Activated CD4-positive, alpha-beta T cell treated with anti-CD3 and anti-CD28 coated beads, Interleukin-2, amount 10 ng/mL, durations not matched to agents 24 days and 14 days (primary cell): Measurements from ENCODE around the gene TMEM170A. TPM values are rescaled to one million over a fixed set of nuclear protein-coding genes. Genes with fewer than 3 reads are reported as not detected.
"Not testable (repeated sequence)": the region's sequence is repeated elsewhere in the genome, so short reads cannot be mapped to it uniquely, and the experiment has no call there.

ENCODE experiments used
- DNase-seq: peaks from one replicate; pipeline ENCODE4 v3.0.0; 2022
- H3K27ac Mint-ChIP-seq: one replicate; pipeline ENCODE4 v1.8.0; 2022; ENCODE audit warnings: mild to moderate bottlenecking, mixed read lengths
- H3K27me3 Mint-ChIP-seq: one replicate; pipeline ENCODE4 v1.8.0; 2022; ENCODE audit warnings: mixed read lengths
- H3K36me3 Mint-ChIP-seq: one replicate; pipeline ENCODE4 v1.8.0; 2022; ENCODE audit warnings: low read depth, mild to moderate bottlenecking, mixed read lengths
- H3K4me1 Mint-ChIP-seq: one replicate; pipeline ENCODE4 v1.8.0; 2021; ENCODE audit warnings: mixed read lengths
- H3K4me3 Mint-ChIP-seq: one replicate; pipeline ENCODE4 v1.8.0; 2022; ENCODE audit warnings: mild to moderate bottlenecking, moderate library complexity, mixed read lengths
- H3K9me3 Mint-ChIP-seq: one replicate; pipeline ENCODE4 v1.8.0; 2021; ENCODE audit warnings: mixed read lengths
- intact Hi-C: fragments of 100-400 bp; cut with micrococcal nuclease; formaldehyde crosslinking; loops from one replicate; pipeline ENCODE4 v1.15.1; 2023
- total RNA-seq: library from RNA; stranded (reverse); gene quantifications from 2 replicates; pipeline ENCODE4 v1.2.3, GENCODE V29; 2022

TMEM170A gene
- total RNA-seq, 1 donor from 2014 or later = 46.0 TPM

DNA sequence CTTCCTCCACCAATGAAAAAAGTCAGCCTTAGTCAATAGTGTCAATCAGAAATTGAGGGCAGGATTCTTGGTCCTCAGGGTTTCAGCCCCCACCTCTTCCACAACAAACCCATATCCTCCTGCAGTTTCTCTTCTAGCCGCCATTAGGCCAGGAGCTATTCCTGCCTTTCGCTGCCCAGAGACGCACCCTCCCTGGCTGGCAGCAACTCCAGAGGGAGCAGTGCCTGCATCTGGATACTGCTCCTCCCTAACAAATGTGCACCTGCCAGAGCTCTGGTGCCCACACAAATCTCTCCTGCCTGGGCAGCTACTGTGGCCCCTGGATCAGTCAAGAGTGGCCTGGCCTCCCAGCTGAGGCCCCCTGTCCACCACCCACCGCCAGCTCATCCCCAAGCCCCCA lies 8.0 kb downstream of the TMEM170A start:
- H3K4me3 Mint-ChIP-seq, H3K27me3 Mint-ChIP-seq, H3K9me3 Mint-ChIP-seq, H3K27ac Mint-ChIP-seq, intact Hi-C loops, DNase-seq: not testable (repeated sequence)
- Mint-ChIP-seq H3K36me3 (peaks cover 15% of the 10 kb centered on the region), H3K4me1 (peaks cover 18% of the 10 kb centered on the region)

DNA sequence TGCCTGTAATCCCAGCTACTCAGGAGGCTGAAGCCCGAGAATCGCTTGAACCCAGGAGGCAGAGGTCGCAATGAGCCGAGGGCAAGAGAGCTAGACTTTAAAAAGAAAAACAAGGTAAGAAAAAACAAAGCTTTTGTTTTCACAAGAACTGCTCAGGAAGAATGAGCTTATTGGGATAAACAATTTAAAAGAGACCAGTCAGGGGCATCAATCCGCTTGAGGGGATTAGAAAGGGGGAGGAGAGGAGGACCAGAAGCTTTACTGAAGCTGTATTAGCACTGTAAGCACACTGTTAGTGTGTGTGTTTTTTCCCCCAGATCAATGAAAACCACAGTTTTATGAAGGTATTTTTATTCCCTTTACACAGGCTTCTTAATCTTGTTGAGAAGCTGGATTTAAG lies 8.8 kb downstream of the TMEM170A start:
- Mint-ChIP-seq H3K4me1 (peaks cover 14% of the 10 kb centered on the region), H3K27ac (no peak overlapping the region), H3K4me3 (no peak overlapping the region), H3K9me3 (no peaks in the 10 kb centered on the region), H3K27me3 (no peaks in the 10 kb centered on the region), H3K36me3 (peaks cover 22% of the 10 kb centered on the region)
- DNase-seq = no peak
- intact Hi-C loops = no loop called here

DNA sequence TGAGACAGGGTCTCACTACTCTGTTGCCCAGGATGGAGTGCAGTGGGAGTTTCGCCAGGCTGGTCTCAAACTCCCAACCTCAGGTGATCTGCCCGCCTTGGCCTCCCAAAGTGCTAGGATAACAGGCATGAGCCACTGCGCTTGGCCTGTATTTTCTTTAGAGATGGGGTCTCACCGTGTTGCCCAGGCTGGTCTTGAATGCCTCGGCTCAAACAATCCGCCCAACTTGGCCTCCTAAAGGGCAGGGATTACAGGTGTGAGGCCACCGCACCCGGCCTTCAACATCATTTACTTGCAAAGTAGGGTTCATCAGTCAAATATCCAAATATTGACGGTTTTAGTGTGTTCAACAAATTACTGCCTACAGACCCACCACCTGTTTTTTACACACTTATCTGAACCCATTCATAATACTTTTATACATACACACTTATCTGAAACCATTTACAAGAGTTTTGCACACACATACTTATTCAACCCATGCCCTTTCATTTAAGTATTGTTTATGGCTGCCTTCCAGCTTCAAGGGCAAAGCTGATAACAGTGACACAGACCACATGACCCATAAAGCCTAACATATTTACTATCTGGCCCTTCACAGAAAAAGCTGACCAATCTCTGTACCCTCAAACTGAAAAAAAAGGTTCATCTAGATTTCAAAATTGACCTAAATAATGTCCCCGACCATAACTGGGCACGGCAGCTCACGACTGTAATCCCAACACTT lies 11.9 kb downstream of the TMEM170A start:
- H3K27me3 Mint-ChIP-seq = no peaks in the 10 kb centered on the region
- intact Hi-C loops = no loop called here
- H3K4me3 Mint-ChIP-seq = no peak overlapping the region
- peaks cover 5% of the 10 kb centered on the region for H3K4me1 Mint-ChIP-seq
- H3K9me3 Mint-ChIP-seq = no peaks in the 10 kb centered on the region
- no peak for DNase-seq
- H3K27ac Mint-ChIP-seq = no peak overlapping the region
- H3K36me3 Mint-ChIP-seq = peaks cover 21% of the 10 kb centered on the region

DNA sequence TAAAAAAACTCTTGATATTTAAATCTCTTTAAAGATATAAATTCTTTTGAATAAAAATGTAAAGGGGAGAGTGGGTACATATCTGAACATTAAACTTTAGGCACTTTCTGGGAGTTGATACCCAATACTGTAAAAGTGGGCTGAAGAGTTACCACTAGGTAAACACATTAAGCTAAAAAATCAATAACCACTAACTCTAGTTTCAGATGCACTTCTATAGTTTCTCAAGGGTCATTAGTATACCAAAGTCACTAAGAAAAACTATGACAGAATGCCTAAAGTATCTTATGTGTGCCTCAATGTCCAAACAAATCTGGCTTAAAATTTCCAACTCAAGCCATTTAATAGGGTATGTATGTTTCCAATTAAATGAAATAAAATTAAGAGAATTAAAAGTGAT lies 18.1 kb downstream of the TMEM170A start:
- H3K4me3 Mint-ChIP-seq = no peak overlapping the region
- peaks cover 21% of the 10 kb centered on the region for H3K36me3 Mint-ChIP-seq
- intact Hi-C loops = no loop called here
- no peaks in the 10 kb centered on the region for H3K9me3 Mint-ChIP-seq
- H3K27me3 Mint-ChIP-seq = no peaks in the 10 kb centered on the region
- DNase-seq = no peak
- H3K4me1 Mint-ChIP-seq = peaks cover 2% of the 10 kb centered on the region
- no peak overlapping the region for H3K27ac Mint-ChIP-seq

DNA sequence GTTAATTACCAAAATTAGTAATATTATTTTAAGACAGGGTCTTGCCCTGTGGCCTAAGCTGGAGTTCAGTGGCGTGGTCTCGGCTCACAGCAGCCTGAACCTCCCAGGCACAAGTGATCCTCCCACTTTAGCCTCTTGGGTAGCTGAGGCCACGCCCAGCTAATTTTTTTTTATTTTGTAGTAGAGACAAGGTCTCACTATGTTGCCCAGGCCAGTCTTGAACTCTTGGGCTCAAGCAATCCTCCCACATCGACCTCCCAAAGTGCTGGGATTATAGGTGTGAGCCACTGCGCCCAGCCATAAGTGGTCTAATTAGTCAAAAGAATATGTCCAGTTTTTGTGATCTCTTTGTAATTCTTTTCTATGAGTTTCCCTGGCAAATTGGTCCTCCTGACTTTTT lies 19.2 kb downstream of the TMEM170A start:
- H3K27ac Mint-ChIP-seq = no peak overlapping the region
- H3K4me3 Mint-ChIP-seq = no peak overlapping the region
- H3K36me3 Mint-ChIP-seq = peaks cover 10% of the 10 kb centered on the region
- no peak for DNase-seq
- H3K4me1 Mint-ChIP-seq = no peaks in the 10 kb centered on the region
- intact Hi-C loops = no loop called here
- no peaks in the 10 kb centered on the region for H3K27me3 Mint-ChIP-seq
- H3K9me3 Mint-ChIP-seq = no peaks in the 10 kb centered on the region

DNA sequence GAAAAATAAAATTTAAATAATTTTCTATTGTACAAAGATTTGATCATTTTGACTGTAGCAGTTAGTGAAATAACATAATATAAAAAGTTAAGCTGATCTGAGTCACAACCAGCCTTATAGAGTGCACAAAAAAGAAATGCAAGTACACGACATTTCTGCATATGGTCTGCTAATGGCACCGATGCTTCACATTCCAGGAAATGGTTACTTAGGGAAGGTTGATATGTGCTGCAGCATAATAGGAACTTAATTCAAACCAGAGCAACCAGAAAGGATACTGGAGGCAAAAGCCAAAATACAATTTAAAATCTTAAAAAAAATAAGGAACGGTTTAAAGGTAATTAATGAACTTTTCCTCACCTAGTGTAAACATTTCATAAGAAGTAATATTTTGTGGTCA lies 21.2 kb downstream of the TMEM170A start:
- Mint-ChIP-seq H3K27me3 (no peaks in the 10 kb centered on the region), H3K4me1 (no peaks in the 10 kb centered on the region), H3K27ac (no peak overlapping the region), H3K9me3 (no peaks in the 10 kb centered on the region), H3K4me3 (no peak overlapping the region), H3K36me3 (peaks cover 3% of the 10 kb centered on the region)
- no peak for DNase-seq
- intact Hi-C loops = no loop called here

DNA sequence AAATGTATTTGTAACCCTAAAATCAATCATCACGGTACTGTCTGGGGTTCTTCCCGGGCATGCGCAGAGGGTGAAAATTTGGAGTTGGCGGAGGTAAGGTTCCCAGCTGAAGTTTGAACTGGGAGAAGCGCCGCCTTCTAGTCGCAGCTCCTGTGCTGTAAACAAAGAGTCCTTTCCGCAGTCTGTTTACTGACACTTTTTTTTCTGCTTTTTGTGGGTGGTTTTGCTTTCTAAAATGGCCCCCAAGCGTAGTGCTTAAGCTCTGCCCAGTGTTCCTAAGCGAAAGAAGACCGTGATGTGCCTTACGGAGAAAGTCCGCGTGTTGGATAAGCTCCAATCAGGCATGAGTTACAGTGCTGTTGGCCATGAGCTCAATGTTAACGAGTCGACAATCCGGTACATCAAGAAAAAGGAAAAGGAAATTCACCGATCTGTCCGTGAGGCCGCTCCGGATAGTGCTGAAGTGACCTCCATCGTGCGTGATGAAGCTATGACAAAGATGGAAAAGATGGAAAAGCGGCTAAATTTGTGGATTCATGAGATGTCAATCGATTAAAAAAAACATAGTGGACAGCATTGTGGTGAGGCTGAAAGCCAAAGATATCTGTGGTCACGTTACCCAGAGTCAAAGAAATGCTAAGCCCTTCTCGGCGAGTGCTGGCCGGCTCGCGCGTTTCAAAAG lies 30.6 kb downstream of the TMEM170A start:
- Mint-ChIP-seq H3K36me3 (peaks cover 13% of the 10 kb centered on the region), H3K27me3 (no peaks in the 10 kb centered on the region), H3K4me1 (peaks cover 23% of the 10 kb centered on the region), H3K4me3 (peak overlapping the region; percentile 83), H3K9me3 (peaks cover 3% of the 10 kb centered on the region), H3K27ac (peak overlapping the region; percentile 94)
- intact Hi-C loops = loop anchor here (1.0 to 10.0 kb wide), 9 partner anchors 30 to 1757 kb away; partner anchors contain the start of genes ADAT1, GABARAPL2, MON1B and TMEM170A
- DNase-seq = peak; percentile 93

DNA sequence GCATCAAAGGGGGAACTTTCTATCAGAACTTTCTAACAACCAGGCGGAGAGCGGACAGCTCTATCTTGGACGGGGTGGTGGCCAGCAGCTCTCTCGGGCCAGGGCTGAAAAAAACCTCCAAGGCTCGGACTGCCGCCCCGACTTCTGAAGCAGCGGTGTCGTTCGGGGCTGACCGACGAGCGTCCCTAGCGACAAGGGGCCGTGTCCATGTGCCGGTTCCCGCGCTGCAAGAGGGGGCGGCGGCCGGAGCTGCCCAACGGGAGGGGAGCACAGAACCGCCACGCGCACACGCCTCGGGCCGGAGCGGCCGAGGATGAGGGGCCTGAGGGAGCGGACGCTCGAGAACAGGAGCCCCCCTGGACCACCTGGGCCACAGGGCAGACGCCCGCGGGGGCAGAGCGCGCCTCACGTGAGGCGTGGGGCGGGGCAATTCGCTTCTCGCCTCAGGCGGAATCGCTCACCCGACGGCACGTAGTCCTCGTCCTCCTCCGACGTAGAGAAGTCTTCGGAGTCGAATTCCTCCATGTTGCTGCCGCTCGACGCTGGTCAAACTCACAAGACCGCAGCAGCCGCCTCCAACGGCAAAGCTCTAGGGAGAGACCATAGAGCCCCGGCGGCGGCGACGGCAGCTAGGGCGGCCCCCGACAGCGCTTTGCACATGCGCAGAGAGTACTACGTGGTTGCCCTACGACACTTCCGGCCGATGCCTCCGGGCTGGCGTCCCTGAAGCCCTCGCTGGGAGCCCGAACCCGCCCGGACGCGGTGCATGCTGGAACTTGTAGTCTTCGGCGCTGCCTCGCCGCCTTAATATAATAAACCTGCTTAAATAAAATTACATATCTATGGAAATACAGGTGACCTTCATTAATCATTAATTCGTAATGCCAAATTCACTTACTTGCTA lies 31.4 kb downstream of the TMEM170A start, which contains the start of gene CFDP1:
Gene CFDP1, minus strand, starts transcription at position 676 of the 904 bp plus-strand sequence. Its CDS starts 151 bp downstream, at position 525.
- H3K9me3 Mint-ChIP-seq = peaks cover 3% of the 10 kb centered on the region
- peaks cover 23% of the 10 kb centered on the region for H3K4me1 Mint-ChIP-seq
- peak within 1 kb of the TSS; percentile 83 for H3K4me3 Mint-ChIP-seq
- DNase-seq = peak; percentile 99
- no peaks in the 10 kb centered on the region for H3K27me3 Mint-ChIP-seq
- H3K36me3 Mint-ChIP-seq = peaks cover 13% of the 10 kb centered on the region
- H3K27ac Mint-ChIP-seq = peak within 1 kb of the TSS; percentile 94
- intact Hi-C loops = loop anchor here (1.0 to 10.0 kb wide), 9 partner anchors 30 to 1758 kb away; partner anchors contain the start of genes ADAT1, GABARAPL2, MON1B and TMEM170A

DNA sequence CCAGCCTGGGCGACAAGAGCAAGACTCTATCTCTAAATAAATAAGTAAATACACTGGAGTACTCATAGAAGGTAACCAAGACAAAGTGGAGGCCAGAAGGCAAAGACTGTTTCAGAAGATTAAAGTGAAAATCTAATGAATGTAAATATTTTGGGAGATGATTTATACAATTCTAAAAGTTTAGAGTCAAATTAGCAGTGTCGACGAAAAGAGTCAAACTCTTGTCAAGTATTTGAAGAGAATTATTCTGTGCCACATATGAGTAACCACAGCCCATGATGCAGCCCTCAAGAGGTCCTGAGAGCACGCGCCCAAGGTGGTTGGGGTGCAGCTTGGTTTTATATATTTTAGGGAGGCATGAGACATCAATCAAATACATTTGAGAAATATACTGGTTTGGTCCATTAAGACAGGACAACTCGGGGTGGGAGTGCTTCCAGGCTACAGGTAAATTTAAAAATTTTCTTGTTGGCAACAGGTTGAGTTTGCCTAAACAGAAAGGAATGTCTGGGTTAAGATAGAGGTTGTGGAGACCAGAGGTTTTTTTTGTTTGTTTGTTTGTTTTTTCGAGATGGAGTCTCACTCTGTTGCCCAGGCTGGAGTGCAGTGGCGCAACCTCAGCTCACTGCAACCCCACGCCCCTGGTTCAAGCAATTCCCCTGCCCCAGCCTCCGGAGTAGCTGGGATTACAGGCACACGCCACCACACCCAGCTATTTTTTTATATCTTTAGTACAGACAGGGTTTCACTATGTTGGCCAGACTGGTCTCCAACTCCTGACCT lies 34.7 kb downstream of the TMEM170A start:
- Mint-ChIP-seq H3K27ac (no peak overlapping the region), H3K36me3 (peaks cover 19% of the 10 kb centered on the region), H3K4me1 (peaks cover 24% of the 10 kb centered on the region), H3K27me3 (no peaks in the 10 kb centered on the region), H3K4me3 (no peak overlapping the region), H3K9me3 (no peaks in the 10 kb centered on the region)
- DNase-seq = no peak
- intact Hi-C loops = loop anchor here (10.0 kb wide), 1 partner anchor 445 kb away; the partner anchor contains the start of gene WDR59

DNA sequence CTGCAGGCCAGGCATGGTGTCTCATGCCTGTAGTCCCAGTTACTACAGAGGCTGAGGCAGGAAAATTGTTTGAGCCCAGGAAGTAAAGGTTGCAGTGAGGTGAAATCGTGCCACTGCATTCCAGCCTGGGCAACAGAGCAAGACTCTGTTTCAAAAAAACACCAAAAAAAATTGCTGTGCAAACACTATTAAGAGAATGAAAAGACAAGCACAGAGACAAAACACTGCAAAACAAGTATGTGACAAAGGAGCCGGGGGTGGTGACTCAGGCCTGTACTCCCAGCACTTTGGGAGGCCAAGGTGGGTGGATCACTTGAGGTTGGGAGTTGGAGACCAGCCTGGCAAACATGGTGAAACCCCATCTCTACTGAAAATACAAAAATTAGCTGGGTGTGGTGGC lies 38.0 kb downstream of the TMEM170A start:
- H3K9me3 Mint-ChIP-seq, DNase-seq, H3K4me3 Mint-ChIP-seq, intact Hi-C loops, H3K27me3 Mint-ChIP-seq, H3K27ac Mint-ChIP-seq: not testable (repeated sequence)
- Mint-ChIP-seq H3K4me1 (peaks cover 14% of the 10 kb centered on the region), H3K36me3 (peaks cover 15% of the 10 kb centered on the region)

DNA sequence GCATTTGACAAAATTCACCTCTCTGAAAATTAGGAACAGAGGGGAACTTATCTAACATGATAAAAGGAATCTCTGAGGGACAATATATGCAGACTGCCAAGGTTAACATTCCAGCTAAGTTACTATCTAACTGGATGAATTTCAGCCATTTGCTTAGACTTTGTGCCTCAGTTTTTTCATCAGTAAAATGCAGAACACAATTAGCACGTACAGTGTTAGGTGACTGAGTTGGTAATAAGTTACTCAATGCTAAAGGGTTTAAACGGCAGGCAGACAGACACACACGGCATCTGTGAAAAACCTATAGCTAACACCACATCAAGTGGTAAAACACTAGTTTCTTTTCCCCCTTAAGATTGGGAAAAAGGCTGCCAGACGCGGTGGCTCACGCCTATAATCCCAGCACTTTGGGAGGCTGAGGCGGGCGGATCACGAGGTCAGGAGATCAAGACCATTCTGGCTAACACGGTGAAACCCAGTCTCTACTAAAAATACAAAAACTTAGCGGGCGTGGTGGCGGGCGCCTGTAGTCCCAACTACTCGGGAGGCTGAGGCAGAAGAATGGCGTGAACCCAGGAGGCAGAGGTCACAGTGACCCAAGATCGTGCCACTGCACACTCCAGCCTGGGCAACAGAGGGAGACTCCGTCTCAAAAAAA lies 40.3 kb downstream of the TMEM170A start:
- H3K27me3 Mint-ChIP-seq, H3K27ac Mint-ChIP-seq, H3K9me3 Mint-ChIP-seq, H3K4me3 Mint-ChIP-seq, DNase-seq, H3K36me3 Mint-ChIP-seq: not testable (repeated sequence)
- H3K4me1 Mint-ChIP-seq = peaks cover 24% of the 10 kb centered on the region
- intact Hi-C loops = loop anchor here (5.0 kb wide), 1 partner anchor 38 kb away; the partner anchor contains the start of gene TMEM170A

DNA sequence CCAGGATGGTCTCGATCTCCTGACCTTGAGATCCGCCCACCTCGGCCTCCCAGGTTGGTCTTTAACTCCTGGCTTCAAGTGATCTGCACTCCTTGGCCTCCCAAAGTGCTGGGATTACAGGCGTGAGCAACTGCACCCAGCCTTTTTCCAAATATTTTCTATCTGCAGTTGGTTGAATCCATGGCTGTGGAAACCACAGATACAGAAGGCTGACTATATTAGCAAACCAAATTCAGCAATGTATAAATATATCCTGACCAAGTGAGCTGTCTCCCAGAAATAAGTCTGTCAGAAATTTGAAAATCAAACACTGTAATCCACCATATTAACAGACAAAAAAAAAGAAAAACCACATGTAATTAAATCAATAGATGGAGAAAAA lies 40.8 kb downstream of the TMEM170A start:
- Mint-ChIP-seq H3K4me1 (peaks cover 24% of the 10 kb centered on the region), H3K9me3 (no peaks in the 10 kb centered on the region), H3K27ac (no peak overlapping the region), H3K4me3 (no peak overlapping the region), H3K27me3 (no peaks in the 10 kb centered on the region), H3K36me3 (peaks cover 6% of the 10 kb centered on the region)
- DNase-seq = no peak
- intact Hi-C loops = loop anchor here (5.0 kb wide), 1 partner anchor 39 kb away; the partner anchor contains the start of gene TMEM170A
